ENCODE data around the gene OR52J3. TPM values are rescaled to one million over a fixed set of nuclear protein-coding genes. Genes with fewer than 3 reads are reported as not detected.

Gene OR52J3
- total and polyA plus RNA-seq, 2 of the 8 experiments (the other 6 are each of a cell fraction or from before 2014, with no cell fraction given): not detected

- no peak overlapping the region for H2BK20ac ChIP-seq (ENCODE audit: low read length)
- WGBS, 2 experiments (ENCODE audit: extremely low coverage in 1 of 2, insufficient coverage in 1 of 2, insufficient read length in 1 of 2, insufficient replicate concordance in 2 of 2, low coverage in 1 of 2, low lambda C conversion rate in 2 of 2, missing lambda C conversion rate in 1 of 2): 88% methylated on average over 8 of the region's 8 CpGs; no CpG with 5 or more reads in 1 of the 2 experiments
- H3K9ac ChIP-seq (replicated peaks in 1 of 4; ENCODE audit: extremely low read depth in 1 of 4, low read depth in 3 of 4, low read length in 3 of 4): no peak overlapping the region
- no peak overlapping the region for H4K8ac ChIP-seq (ENCODE audit: extremely low read depth, insufficient read depth, low read length)
- no peak overlapping the region for H2AFZ ChIP-seq (ENCODE audit: low read length)
- H3K4me1 ChIP-seq (replicated peaks in 1 of 4; ENCODE audit: control insufficient read depth in 3 of 4, insufficient read depth in 4 of 4, low read length in 3 of 4): no peaks in the 10 kb centered on the region
- FAIRE-seq (no peak), DNase-seq (ENCODE audit: low read depth in 1 of 2, low spot score in 2 of 2) (no peak)
- ChIA-PET CTCF (ENCODE audit: partially characterized antibody) (interaction anchor here (0.6 to 1.1 kb wide), 4 partner anchors 359 to 907 kb away, joined by 3 to 5 read pairs (median 3); no protein-coding TSS in a partner anchor), POLR2A (ENCODE audit: partially characterized antibody) (no interaction called here)
- no peak overlapping the region for H3K4me3 ChIP-seq (ENCODE audit: extremely low read depth in 1 of 4, insufficient read depth in 2 of 4, low read depth in 3 of 4, low read length in 4 of 4)
- no peaks in the 10 kb centered on the region for H4K20me1 ChIP-seq (replicated peaks in 1 of 2; ENCODE audit: control insufficient read depth in 1 of 2, insufficient read depth in 2 of 2, low read length in 2 of 2)
- H3K27me3 ChIP-seq (replicated peaks in 1 of 4; ENCODE audit: control insufficient read depth in 3 of 4, extremely low read depth in 1 of 4, insufficient read depth in 3 of 4, low read length in 3 of 4): no peaks in the 10 kb centered on the region
- H3K4ac ChIP-seq (replicated peaks; ENCODE audit: insufficient read length, low read depth, low read length): no peak overlapping the region
- no peaks in the 10 kb centered on the region for H3K79me1 ChIP-seq (ENCODE audit: low read depth, low read length)
- no peak overlapping the region for H3K4me2 ChIP-seq (ENCODE audit: insufficient read depth in 1 of 2, low read depth in 2 of 2, low read length in 2 of 2)
- no peak overlapping the region for H4K5ac ChIP-seq (ENCODE audit: insufficient read length, low read depth, low read length)
- H3K23me2 ChIP-seq (ENCODE audit: low read depth, low read length): no peaks in the 10 kb centered on the region
- no peaks in the 10 kb centered on the region for H3K9me3 ChIP-seq (ENCODE audit: insufficient read depth in 2 of 2, low read depth in 1 of 2, low read length in 1 of 2)
- no peak overlapping the region for H3K27ac ChIP-seq (ENCODE audit: low read depth, low read length)
- no peak overlapping the region for H4K91ac ChIP-seq (replicated peaks; ENCODE audit: insufficient read length, low read length)
- no peaks in the 10 kb centered on the region for H3K36me3 ChIP-seq (ENCODE audit: control insufficient read depth in 2 of 4, insufficient read depth in 4 of 4, low read length in 3 of 4)
- no peak overlapping the region for H3K18ac ChIP-seq (ENCODE audit: extremely low read depth, low read length)
- H2AK5ac ChIP-seq (ENCODE audit: low read depth, low read length): no peak overlapping the region
- no peaks in the 10 kb centered on the region for H3K79me2 ChIP-seq (ENCODE audit: control insufficient read depth in 1 of 2, insufficient read depth in 2 of 2, low read length in 2 of 2)
- no peak overlapping the region for H3K56ac ChIP-seq (replicated peaks; ENCODE audit: insufficient read length, low read depth, low read length)
- H3K14ac ChIP-seq (ENCODE audit: insufficient read length): no peak overlapping the region
- H3K23ac ChIP-seq (ENCODE audit: insufficient read length): no peak overlapping the region
- no peak overlapping the region for H2BK5ac ChIP-seq (ENCODE audit: low read depth, low read length)
- no peak overlapping the region for H2BK12ac ChIP-seq (ENCODE audit: low read depth, low read length)
- H2BK15ac ChIP-seq (ENCODE audit: low read length): no peak overlapping the region
- H2BK120ac ChIP-seq (replicated peaks; ENCODE audit: low read depth, low read length): no peak overlapping the region
- TF ChIP-seq NANOG (IDR thresholded peaks at IDR 0.05; ENCODE audit: insufficient read depth, low read depth, low read length, poor library complexity, severe bottlenecking) (no peak), RAD21 (IDR thresholded peaks at IDR 0.05 in 1 of 2, conservative IDR thresholded peaks at IDR 0.05 in 1 of 2; ENCODE audit: low read depth in 2 of 2, low read length in 2 of 2) (no peak), SUZ12 (IDR thresholded peaks at IDR 0.05; ENCODE audit: low read length) (no peak), BACH1 (IDR thresholded peaks at IDR 0.05; ENCODE audit: low read length) (no peak), CBX5 (IDR thresholded peaks at IDR 0.05; ENCODE audit: low read depth, low read length) (no peak), EZH2 (IDR thresholded peaks at IDR 0.05; ENCODE audit: low read depth, low read length, severe bottlenecking) (no peak), KDM5A (IDR thresholded peaks at IDR 0.05; ENCODE audit: low read length) (no peak), HDAC6 (IDR thresholded peaks at IDR 0.05; ENCODE audit: low read depth, low read length) (no peak), CHD1 (IDR thresholded peaks at IDR 0.05; ENCODE audit: low read depth, low read length) (no peak), TAF1 (IDR thresholded peaks at IDR 0.05; ENCODE audit: low read depth, low read length) (no peak), POLR2AphosphoS5 (IDR thresholded peaks at IDR 0.05; ENCODE audit: low read depth, low read length) (no peak), USF2 (IDR thresholded peaks at IDR 0.05; ENCODE audit: low read length) (no peak)
These were observed 35.1 kb upstream of the OR52J3 start for GRCh38 chr11:5011254-5011653.

Data from H1 (cell line).